HG03064 (cell line): Measurements from ENCODE around the gene FILIP1.
"Not testable (repeated sequence)": the region's sequence is repeated elsewhere in the genome, so short reads cannot be mapped to it uniquely, and the experiment has no call there.

Experiments
- ATAC-seq: cut with Tn5 transposase; IDR thresholded peaks from one replicate; pipeline ENCODE4 v1.9.1; 2021; ENCODE audit warnings: low read depth; ENCODE audit not compliant: unreplicated experiment

Gene FILIP1

GRCh38 chr6:75458895-75459294 lies 34.7 kb downstream of the FILIP1 start:
- ATAC-seq = no peak

DNA sequence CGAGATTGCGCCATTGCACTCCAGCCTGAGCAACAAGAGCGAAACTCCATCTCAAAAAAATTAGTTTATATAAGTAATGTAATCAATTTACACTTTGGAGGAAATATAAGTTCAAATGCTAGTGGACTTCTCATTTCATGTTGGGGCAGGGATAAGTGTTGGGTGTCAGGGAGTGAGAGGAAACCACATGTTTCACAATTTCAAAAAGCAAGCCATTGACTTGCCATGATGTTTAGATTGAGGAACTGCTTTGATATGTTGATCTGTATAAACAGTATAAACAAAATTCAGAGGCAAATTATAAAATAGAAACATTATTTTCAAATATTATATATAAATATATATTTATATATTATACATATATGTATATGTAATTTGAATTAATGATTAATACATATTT lies 42.7 kb downstream of the FILIP1 start:
- no peak for ATAC-seq

DNA sequence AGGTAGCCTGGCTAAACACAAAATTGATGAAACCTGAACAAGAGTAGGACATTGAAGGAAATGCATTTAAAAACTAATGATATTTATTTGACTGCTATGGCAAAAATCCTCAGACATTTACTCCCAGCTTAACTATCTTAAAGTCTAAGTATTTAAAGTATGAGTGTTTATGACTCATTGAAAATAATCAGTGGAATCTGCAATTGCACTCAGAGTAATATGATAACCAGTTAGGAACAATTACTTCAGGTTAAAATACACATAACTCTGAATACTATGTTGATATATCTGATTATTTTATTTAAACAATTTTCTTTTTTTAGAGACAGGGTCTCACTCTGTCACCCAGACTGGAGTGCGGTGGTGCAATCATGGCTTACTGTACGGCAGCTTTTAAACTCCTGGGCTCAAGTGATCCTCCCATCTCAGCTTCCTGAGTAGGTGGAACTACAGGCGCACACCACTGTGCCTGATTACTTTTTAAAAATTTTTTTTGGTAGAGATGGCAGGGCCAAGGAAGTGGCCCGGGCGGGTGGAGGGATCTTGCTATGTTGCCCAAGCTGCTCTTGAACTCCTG lies 43.9 kb downstream of the FILIP1 start:
- no peak for ATAC-seq

- ATAC-seq = no peak
Observed at GRCh38 chr6:75446241-75446880, 47.2 kb downstream of the FILIP1 start.

DNA sequence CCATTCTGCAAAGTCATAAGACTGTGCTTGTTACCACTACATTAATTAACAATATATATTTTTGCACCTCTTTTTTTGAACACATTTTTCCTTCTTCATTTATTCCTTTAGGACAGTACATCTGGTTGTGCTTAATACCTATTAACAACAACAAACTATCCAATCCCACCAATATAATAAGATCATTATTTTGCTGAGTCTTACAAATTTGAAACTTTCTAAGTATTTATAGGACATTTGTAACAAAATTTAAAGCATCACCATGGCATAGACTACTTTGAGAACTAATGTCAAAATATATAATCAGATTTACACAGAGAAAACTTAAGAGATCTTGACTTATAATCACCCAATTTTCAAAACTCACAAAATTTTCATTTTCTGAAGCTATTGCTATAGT lies 47.9 kb downstream of the FILIP1 start:
- ATAC-seq = no peak

DNA sequence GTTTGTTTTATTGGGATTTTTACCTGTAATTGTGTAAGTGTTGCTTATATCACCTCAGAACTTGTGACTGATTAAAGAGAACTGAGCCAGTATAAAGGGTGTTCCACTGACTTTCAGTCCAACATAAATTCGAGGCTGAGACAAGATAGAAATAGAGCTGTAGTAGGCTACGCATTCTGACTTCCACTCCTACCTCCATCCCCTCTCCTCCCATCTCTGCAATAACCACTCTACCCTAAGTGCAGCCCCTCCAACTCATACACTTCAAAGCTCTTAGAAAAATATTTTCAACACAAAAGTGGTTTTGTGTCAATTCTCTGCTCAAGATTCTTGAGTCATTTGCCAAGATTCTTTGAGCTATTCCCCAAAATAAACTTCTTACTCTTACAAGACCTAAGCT lies 48.7 kb downstream of the FILIP1 start:
- ATAC-seq = no peak

DNA sequence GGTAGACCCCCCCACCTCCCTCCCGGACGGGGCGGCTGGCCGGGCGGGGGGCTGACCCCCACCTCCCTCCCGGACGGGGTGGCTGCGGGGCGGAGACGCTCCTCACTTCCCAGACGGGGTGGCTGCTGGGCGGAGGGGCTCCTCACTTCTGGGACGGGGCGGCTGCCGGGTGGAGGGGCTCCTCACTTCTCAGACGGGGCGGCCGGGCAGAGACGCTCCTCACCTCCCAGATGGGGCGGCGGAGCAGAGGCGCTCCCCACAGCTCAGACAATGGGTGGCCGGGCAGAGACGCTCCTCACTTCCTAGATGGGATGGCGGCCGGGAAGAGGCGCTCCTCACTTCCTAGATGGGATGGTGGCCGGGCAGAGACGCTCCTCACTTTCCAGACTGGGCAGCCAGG lies 51.7 kb downstream of the FILIP1 start:
- not testable (repeated sequence) for ATAC-seq

DNA sequence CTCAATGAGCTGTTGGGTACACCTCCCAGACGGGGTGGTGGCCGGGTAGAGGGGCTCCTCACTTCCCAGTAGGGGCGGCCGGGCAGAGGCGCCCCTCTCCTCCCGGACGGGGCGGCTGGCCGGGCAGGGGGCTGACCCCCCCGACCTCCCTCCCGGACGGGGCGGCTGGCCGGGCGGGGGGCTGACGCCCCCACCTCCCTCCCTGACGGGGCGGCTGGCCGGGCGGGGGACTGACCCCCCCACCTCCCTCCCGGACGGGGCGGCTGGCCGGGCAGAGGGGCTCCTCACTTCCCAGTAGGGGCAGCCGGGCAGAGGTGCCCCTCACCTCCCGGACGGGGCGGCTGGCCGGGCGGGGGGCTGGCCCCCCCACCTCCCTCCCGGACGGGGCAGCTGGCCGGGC lies 52.1 kb downstream of the FILIP1 start:
- ATAC-seq = not testable (repeated sequence)

DNA sequence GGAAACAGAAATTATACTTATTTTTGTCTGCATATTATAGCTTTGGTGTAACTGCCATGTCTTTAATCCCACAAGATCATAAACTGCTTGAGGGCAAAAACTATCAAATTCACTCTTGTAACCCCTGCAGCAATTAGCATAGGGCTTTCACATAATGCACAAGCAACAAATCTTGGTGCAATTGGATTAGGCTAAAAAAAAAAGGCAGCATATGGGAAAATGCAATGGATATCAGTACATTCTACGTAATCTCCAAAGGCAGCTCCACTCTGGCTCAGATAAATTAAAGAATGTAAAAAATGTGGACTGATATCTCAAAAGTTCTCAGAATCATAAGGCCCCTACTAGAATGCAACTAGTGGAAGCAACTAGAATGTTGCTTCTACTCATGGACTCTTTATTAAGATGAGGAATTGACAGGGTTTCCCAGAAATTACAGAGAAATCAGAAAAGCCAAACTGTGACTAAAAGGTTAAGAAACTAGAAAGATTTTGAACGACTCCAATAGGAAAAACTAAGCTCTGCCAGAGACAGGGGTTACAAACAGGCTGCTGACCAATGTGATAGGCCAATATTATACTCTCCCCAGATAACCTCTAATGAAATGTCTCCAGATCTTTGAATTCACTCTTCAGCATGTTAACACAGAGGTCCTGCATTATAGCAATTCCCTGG lies 55.0 kb downstream of the FILIP1 start:
- no peak for ATAC-seq

DNA sequence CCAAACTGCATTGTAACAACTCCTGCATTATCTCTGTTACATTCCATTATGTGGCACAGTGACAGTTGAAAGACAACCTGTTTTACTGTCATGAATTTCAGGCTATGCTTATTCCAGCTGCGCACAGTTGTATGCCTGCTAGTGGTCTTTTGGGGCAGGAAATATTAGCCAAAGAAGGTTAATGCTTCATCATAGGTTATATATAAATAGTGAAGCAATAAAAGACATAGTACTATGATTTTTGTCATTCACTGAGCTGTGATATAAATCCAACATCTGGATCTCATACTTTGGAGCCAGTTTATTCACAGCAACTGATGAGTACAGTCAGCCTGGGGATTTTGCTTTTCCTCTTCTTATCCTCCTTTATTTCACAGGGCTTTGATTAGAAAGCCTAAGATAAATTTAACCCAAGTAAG lies 55.6 kb downstream of the FILIP1 start:
- ATAC-seq = no peak

DNA sequence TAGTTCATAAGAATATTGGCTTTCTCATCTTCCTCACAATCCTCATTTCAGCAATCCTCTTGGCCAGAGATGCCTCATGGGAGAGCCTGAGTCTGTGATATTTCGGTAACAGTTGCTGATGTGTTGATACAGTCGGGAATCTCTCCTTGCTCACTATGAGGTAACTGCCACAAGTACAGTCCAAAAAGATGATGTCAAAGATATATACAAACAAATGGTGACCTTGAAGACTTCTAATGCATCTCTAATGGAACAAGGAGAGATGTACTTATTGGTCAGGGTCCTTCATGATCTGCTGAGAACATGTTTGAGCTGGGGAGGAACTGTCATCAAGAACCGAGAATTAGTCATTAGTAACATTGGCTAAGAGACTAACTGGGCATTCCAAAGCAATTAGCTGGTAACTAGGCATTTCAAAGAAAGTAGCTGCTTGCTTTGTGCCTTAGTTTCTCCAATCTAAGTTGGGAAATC lies 56.1 kb downstream of the FILIP1 start:
- ATAC-seq = no peak

GRCh38 chr6:75436869-75437268 lies 56.7 kb downstream of the FILIP1 start:
- ATAC-seq = no peak

GRCh38 chr6:75432809-75433208 lies 60.8 kb downstream of the FILIP1 start:
- ATAC-seq = not testable (repeated sequence)

DNA sequence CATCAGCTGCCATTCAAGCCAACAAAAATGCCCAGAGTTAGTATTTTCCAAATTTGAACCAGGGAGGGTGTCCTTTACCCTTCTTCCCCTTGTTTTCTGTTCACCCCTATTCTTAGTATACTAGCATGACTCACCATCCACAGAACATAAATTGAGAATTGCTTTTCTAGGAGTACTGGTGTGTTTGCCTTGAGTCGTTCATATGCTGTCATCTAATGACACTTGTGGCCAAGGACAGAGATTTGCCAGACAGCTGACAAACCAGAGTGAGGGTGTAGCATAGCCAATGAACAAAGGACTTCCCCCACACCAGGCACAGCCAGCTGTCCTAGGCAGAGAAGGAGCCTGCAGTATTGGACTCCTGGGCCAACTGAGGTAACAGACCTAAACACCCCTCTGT lies 62.2 kb downstream of the FILIP1 start:
- no peak for ATAC-seq

GRCh38 chr6:75430631-75431325 lies 62.8 kb downstream of the FILIP1 start:
- no peak for ATAC-seq

GRCh38 chr6:75429061-75429703 lies 64.4 kb downstream of the FILIP1 start:
- ATAC-seq = no peak

DNA sequence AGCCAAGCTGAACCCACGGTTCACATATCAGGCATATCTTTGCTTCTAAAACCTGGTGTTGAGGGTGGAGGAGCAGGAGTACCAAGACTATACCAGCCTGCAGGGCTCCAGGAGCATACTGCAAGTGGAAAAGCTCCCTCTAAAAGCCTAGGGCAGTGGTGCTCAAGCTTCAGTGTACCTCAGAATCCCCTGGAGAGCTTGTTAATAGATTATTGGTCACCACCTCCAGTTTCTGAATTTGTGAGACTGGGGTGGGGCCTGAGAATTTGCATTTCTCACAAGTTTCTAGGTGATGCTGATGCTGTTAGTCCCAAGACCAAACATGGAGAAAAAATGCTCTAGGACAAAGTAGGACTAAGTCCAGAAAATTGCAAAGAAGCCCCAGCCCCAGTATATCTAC lies 65.4 kb downstream of the FILIP1 start:
- no peak for ATAC-seq

DNA sequence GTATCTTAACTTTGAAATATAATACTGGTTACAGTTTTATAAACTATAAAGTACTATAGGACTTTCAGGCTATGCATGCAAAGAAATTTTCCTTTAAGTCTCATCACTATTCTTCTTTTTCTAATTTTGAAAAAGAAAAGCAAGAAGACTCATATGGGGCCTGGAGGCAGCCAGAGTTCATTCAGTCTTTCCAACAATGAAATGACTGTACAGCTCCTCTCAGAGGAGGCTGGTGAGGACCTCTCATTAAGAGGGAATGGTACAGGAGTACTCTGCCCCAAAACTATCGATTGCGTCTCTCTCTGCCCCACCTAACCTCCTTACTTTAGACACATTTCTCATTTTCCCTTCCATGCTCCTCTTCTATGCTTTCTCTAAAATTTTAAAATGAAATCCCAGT lies 66.3 kb downstream of the FILIP1 start:
- ATAC-seq = no peak

DNA sequence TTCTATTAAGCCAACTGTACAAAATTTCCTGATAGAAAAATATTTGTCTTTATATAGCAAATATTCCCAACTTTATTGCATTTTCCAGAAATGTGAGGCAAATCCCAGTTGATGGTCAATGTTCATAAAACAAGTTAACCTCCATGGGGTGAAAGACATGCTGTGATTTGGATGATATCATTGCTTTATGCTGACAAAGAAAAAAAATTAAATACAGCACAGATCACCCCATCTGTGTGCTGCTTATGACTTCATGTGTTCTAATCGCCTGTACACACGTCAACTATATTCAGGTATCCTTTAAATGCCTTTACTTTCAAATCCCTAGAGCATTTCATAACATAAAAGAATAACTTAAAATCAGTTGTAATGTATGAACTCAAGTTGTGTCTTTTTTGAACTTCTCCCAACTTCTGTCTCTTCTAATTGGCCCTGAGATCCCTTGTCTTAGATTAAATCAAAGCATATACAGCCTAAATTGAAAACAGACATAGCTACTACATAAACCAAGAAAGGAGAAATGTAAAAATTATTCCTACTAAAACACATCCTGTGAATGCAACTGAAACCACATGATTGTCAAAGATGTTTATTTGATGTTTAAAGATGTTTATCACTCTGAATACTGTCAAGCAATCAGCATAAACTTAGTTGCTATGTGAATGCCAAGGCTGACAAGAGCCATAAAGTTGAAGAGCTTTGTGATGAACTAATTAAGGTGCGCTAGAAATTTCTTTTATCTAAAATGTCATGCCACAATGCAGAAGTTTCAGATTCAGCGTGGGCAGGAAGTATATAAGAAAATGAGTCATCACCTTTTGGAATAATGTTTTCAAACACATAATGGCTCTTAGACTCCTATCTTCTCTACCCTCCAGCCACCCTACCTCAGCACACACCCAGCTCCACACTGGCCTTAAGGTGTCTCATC lies 68.7 kb downstream of the FILIP1 start:
- ATAC-seq = no peak

DNA sequence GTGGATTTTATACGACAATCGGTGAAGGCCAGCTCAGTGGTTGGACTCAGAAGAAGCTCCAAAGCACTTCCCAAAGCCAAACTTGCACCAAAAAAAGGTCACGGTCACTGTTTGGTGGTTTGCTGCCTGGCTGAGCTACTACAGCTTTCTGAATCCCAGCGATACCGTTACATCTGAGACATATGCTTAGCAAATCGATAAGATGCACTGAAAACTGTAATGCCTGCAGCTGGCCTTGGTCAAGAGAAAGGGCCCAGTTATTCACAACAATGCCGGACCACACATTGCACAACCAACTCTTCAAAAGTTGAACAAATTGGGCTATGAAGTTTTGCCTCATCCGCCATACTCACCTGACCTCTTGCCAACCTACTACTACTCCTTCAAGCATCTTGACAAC lies 70.2 kb downstream of the FILIP1 start:
- no peak for ATAC-seq
